Mucosa of stomach (tissue), 1 donor: ENCODE data around the gene SGK2.

Source experiments
- H3K27me3 ChIP-seq: one replicate; pipeline ENCODE4 v1.7.0; 2013; ENCODE audit warnings: mild to moderate bottlenecking, low read length; ENCODE audit not compliant: control insufficient read depth, insufficient read depth
- H3K36me3 ChIP-seq: one replicate; pipeline ENCODE4 v1.7.0; 2013; ENCODE audit warnings: low read length; ENCODE audit not compliant: control insufficient read depth, insufficient read depth
- H3K4me1 ChIP-seq: one replicate; pipeline ENCODE4 v1.7.0; 2013; ENCODE audit warnings: mild to moderate bottlenecking, low read length; ENCODE audit not compliant: control insufficient read depth, insufficient read depth
- H3K4me3 ChIP-seq: one replicate; pipeline ENCODE4 v1.7.0; 2013; ENCODE audit warnings: low read length
- H3K9ac ChIP-seq: one replicate; pipeline ENCODE4 v1.7.0; 2013; ENCODE audit warnings: mild to moderate bottlenecking, low read length, moderate library complexity
- H3K9me3 ChIP-seq: one replicate; pipeline ENCODE4 v1.7.0; 2013; ENCODE audit warnings: mild to moderate bottlenecking, low read length, moderate library complexity; ENCODE audit not compliant: control insufficient read depth
- donor health status: Pancreatic carcinoma.

Gene SGK2

GRCh38 chr20:43558412-43559146, at the start of gene SGK2:
Gene SGK2, plus strand, starts transcription at chr20:43559027. Its CDS starts 7,469 bp downstream, at chr20:43566496.
- Histone ChIP-seq H3K27me3 (no peaks in the 10 kb centered on the region), H3K9ac (peak within 1 kb of the TSS; percentile 79), H3K4me3 (peak within 1 kb of the TSS; percentile 5)

GRCh38 chr20:43511879-43512278, 46.9 kb upstream of the SGK2 start:
- Histone ChIP-seq H3K4me1 (peaks cover 11% of the 10 kb centered on the region), H3K36me3 (no peaks in the 10 kb centered on the region), H3K9me3 (no peaks in the 10 kb centered on the region), H3K27me3 (peaks cover 6% of the 10 kb centered on the region), H3K4me3 (no peak overlapping the region), H3K9ac (no peak overlapping the region)

More at GRCh38 chr20:43558412-43559146, at the start of gene SGK2:
- Histone ChIP-seq H3K4me1 (peaks cover 26% of the 10 kb centered on the region), H3K9me3 (no peaks in the 10 kb centered on the region), H3K36me3 (no peaks in the 10 kb centered on the region)

- Histone ChIP-seq H3K9ac (peak overlapping the region; percentile 49), H3K4me3 (peak overlapping the region; percentile 9), H3K4me1 (peaks cover 8% of the 10 kb centered on the region), H3K27me3 (no peaks in the 10 kb centered on the region), H3K9me3 (no peaks in the 10 kb centered on the region), H3K36me3 (no peaks in the 10 kb centered on the region)
Measured at GRCh38 chr20:43513372-43513930, 45.4 kb upstream of the SGK2 start.

- peak overlapping the region; percentile 62 for H3K9ac ChIP-seq
Measured at GRCh38 chr20:43513931-43514647, 44.7 kb upstream of the SGK2 start.

GRCh38 chr20:43514648-43514999, 44.2 kb upstream of the SGK2 start:
- Histone ChIP-seq H3K27me3 (no peaks in the 10 kb centered on the region), H3K36me3 (no peaks in the 10 kb centered on the region), H3K9ac (peak overlapping the region; percentile 62), H3K4me3 (peak overlapping the region; percentile 31), H3K4me1 (peaks cover 8% of the 10 kb centered on the region), H3K9me3 (no peaks in the 10 kb centered on the region)

More at GRCh38 chr20:43513931-43514647, 44.7 kb upstream of the SGK2 start:
- Histone ChIP-seq H3K4me3 (peak overlapping the region; percentile 31), H3K4me1 (peaks cover 8% of the 10 kb centered on the region), H3K27me3 (no peaks in the 10 kb centered on the region), H3K36me3 (no peaks in the 10 kb centered on the region), H3K9me3 (no peaks in the 10 kb centered on the region)

- Histone ChIP-seq H3K9me3 (no peaks in the 10 kb centered on the region), H3K27me3 (no peaks in the 10 kb centered on the region), H3K4me1 (peaks cover 8% of the 10 kb centered on the region), H3K9ac (no peak overlapping the region), H3K4me3 (no peak overlapping the region), H3K36me3 (no peaks in the 10 kb centered on the region)
Measured at GRCh38 chr20:43515628-43516027, 43.2 kb upstream of the SGK2 start.

GRCh38 chr20:43516251-43516824, 42.5 kb upstream of the SGK2 start:
- Histone ChIP-seq H3K4me3 (no peak overlapping the region), H3K27me3 (no peaks in the 10 kb centered on the region), H3K4me1 (peaks cover 8% of the 10 kb centered on the region), H3K9me3 (no peaks in the 10 kb centered on the region), H3K36me3 (no peaks in the 10 kb centered on the region), H3K9ac (no peak overlapping the region)

GRCh38 chr20:43520074-43520630, 38.7 kb upstream of the SGK2 start:
- Histone ChIP-seq H3K9ac (no peak overlapping the region), H3K4me1 (no peaks in the 10 kb centered on the region), H3K4me3 (no peak overlapping the region), H3K36me3 (no peaks in the 10 kb centered on the region), H3K27me3 (no peaks in the 10 kb centered on the region), H3K9me3 (no peaks in the 10 kb centered on the region)

- Histone ChIP-seq H3K4me3 (no peak overlapping the region), H3K4me1 (no peaks in the 10 kb centered on the region), H3K36me3 (no peaks in the 10 kb centered on the region), H3K9ac (no peak overlapping the region), H3K9me3 (no peaks in the 10 kb centered on the region), H3K27me3 (no peaks in the 10 kb centered on the region)
Measured at GRCh38 chr20:43525021-43525420, 33.8 kb upstream of the SGK2 start.

- no peaks in the 10 kb centered on the region for H3K36me3 ChIP-seq
- H3K9me3 ChIP-seq, result no peaks in the 10 kb centered on the region
- H3K4me3 ChIP-seq, result no peak overlapping the region
- H3K27me3 ChIP-seq, result no peaks in the 10 kb centered on the region
- no peak overlapping the region for H3K9ac ChIP-seq
- H3K4me1 ChIP-seq, result no peaks in the 10 kb centered on the region
Measured at GRCh38 chr20:43528258-43528875, 30.5 kb upstream of the SGK2 start.

- Histone ChIP-seq H3K27me3 (no peaks in the 10 kb centered on the region), H3K9me3 (no peaks in the 10 kb centered on the region), H3K4me1 (no peaks in the 10 kb centered on the region), H3K9ac (no peak overlapping the region), H3K36me3 (no peaks in the 10 kb centered on the region), H3K4me3 (no peak overlapping the region)
Measured at GRCh38 chr20:43529051-43529450, 29.8 kb upstream of the SGK2 start.
